ENCODE measurements around the gene AMMECR1L.

Gene AMMECR1L

DNA sequence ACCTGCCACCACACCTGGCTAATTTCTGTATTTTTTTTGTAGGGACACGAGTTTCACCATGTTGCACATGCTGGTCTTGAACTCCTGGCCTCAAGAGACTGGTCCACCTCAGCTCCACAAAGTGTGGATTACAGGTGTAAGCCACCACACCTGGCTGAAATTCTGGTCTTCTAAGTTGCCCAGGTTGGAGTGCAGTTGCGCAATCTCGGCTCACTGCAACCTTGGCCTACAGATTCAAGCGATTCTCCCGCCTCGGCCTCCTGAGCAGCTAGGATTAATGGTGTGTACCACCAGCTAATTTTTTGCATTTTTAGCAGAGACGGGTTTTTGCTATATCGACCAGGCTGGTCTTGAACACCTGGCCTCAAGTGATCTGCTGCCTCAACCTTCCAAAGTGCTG is 33.4 kb downstream of the AMMECR1L start:
- no peak for DNase-seq (ENCODE audit: low read depth)
- TF ChIP-seq, protein P1, sequence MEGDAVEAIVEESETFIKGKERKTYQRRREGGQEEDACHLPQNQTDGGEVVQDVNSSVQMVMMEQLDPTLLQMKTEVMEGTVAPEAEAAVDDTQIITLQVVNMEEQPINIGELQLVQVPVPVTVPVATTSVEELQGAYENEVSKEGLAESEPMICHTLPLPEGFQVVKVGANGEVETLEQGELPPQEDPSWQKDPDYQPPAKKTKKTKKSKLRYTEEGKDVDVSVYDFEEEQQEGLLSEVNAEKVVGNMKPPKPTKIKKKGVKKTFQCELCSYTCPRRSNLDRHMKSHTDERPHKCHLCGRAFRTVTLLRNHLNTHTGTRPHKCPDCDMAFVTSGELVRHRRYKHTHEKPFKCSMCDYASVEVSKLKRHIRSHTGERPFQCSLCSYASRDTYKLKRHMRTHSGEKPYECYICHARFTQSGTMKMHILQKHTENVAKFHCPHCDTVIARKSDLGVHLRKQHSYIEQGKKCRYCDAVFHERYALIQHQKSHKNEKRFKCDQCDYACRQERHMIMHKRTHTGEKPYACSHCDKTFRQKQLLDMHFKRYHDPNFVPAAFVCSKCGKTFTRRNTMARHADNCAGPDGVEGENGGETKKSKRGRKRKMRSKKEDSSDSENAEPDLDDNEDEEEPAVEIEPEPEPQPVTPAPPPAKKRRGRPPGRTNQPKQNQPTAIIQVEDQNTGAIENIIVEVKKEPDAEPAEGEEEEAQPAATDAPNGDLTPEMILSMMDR (IDR thresholded peaks at IDR 0.05; ENCODE audit: low read depth, low read length): no peak
- TF ChIP-seq POLR2A (IDR thresholded peaks at IDR 0.05; ENCODE audit: extremely low read depth, insufficient read length) (no peak), MYC (IDR thresholded peaks at IDR 0.05; ENCODE audit: low read depth, low read length) (no peak)
- TF ChIP-seq, protein P2, sequence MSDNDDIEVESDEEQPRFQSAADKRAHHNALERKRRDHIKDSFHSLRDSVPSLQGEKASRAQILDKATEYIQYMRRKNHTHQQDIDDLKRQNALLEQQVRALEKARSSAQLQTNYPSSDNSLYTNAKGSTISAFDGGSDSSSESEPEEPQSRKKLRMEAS (IDR thresholded peaks at IDR 0.05; ENCODE audit: low read depth, low read length): no peak
- no peak overlapping the region for H3K4me3 ChIP-seq (ENCODE audit: low read depth, low read length)

GRCh38 chr2:127847931-127848330 is 37.8 kb downstream of the AMMECR1L start:
- no peak overlapping the region for H3K4me3 ChIP-seq (ENCODE audit: low read depth, low read length)
- TF ChIP-seq, protein P1 (IDR thresholded peaks at IDR 0.05; ENCODE audit: low read depth, low read length): no peak
- TF ChIP-seq MYC (IDR thresholded peaks at IDR 0.05; ENCODE audit: low read depth, low read length): no peak
- no peak for DNase-seq (ENCODE audit: low read depth)

DNA sequence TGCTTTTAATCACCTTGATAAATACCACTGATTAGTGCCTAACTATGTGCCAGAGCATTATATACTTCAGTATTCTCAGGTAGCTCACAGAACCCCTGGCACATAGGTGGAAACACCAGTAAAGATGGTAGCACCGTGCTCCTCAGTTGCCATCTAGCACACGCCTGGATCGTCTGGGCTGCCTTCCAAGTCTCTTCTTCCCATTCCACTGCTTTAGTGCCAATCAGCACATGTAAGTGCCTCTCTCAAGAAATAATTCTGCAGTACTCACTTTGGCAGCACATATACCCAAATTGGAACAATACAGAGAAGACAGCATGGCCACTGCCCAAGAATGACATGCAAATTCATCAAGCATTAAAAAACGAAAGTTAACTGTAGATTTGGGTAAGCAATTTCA is 40.8 kb downstream of the AMMECR1L start:
- TF ChIP-seq, protein P2 (IDR thresholded peaks at IDR 0.05; ENCODE audit: low read depth, low read length): no peak
- TF ChIP-seq MYC (IDR thresholded peaks at IDR 0.05; ENCODE audit: low read depth, low read length) (no peak), POLR2A (IDR thresholded peaks at IDR 0.05; ENCODE audit: extremely low read depth, insufficient read length) (no peak)
- TF ChIP-seq, protein P1 (IDR thresholded peaks at IDR 0.05; ENCODE audit: low read depth, low read length): no peak
- DNase-seq (ENCODE audit: low read depth): no peak
- H3K4me3 ChIP-seq (ENCODE audit: low read depth, low read length): no peak overlapping the region

DNA sequence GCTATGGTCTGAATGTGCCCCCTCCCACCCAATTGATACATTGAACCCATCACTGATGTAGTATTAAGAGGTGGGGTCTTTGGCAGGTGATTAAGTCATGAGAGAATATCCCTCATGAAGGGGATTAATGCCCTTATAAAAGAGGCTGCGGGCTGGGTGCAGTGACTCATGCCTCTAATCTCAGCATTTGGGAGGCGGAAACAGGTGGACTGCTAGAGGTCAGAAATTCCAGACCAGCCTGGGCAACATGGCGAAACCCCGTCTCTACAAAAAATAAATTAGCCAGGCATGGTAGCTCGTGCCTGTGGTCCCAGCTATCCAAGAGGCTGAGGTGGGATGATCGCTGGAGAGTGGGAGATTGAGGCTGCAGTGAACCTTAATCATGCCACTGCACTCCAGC is 42.1 kb downstream of the AMMECR1L start:
- no peak overlapping the region for H3K4me3 ChIP-seq (ENCODE audit: low read depth, low read length)
- TF ChIP-seq, protein P2 (IDR thresholded peaks at IDR 0.05; ENCODE audit: low read depth, low read length): no peak

DNA sequence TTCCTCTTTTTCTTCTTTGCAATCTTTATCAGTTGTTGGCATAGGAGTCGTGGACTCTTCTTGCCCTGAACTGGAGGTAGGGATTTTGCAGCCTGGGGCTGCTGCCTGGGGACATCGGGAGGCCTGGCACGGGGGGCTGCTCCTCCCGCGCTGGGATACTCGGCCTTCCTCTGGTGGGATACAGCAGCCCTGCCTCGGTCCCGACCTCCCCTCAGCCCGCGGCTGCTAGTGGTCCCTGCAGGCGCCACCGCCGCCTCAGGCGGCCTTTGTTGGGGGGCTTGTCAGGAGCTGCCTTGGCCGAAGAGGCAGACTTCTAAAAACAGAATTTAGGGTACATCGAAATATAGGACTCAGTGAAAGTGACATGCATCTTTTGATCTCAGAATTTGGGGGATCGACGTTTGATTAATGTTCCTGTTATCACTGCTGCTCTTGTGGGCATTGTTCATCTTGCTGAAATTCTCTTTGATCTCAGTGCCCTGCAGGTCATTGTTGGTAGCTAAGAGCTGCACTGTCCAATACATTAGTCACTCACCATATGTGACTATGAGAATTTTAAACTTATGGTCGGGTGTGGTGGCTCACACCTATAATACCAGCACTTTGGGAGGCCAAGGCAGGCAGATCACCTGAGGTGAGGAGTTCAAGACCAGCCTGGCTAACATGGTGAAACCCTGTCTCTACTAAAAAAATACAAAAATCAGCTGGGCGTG is 44.1 kb downstream of the AMMECR1L start:
- DNase-seq (ENCODE audit: low read depth): no peak
- TF ChIP-seq, protein P2 (IDR thresholded peaks at IDR 0.05; ENCODE audit: low read depth, low read length): no peak
- no peak for TF ChIP-seq MYC (IDR thresholded peaks at IDR 0.05; ENCODE audit: low read depth, low read length)
- TF ChIP-seq, protein P1 (IDR thresholded peaks at IDR 0.05; ENCODE audit: low read depth, low read length): no peak
- TF ChIP-seq POLR2A (IDR thresholded peaks at IDR 0.05; ENCODE audit: extremely low read depth, insufficient read length): no peak
- H3K4me3 ChIP-seq (ENCODE audit: low read depth, low read length): no peak overlapping the region

More for the DNA sequence above, 42.1 kb downstream of the AMMECR1L start:
- DNase-seq (ENCODE audit: low read depth): no peak

DNA sequence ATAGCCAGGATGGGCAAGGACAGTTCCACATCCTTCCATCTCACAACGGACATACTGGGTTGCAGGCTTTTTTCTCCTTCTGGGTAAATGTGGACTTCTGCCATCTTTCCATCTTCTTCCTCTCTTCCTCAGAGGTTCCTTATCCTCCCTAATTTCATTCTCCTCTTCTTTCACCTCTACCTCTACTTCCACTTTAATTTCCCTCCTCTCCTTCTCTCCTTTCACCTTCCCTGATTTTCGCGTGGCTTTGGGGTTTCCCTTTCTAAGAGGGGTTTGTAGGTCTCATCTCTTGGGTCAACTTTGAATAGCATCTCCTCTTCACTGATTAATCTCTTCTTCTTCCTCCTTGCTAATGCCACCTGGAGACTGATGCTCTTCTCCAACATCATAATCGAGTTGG is 44.9 kb downstream of the AMMECR1L start:
- TF ChIP-seq POLR2A (IDR thresholded peaks at IDR 0.05; ENCODE audit: extremely low read depth, insufficient read length) (no peak), MYC (IDR thresholded peaks at IDR 0.05; ENCODE audit: low read depth, low read length) (no peak)
- TF ChIP-seq, protein P2 (IDR thresholded peaks at IDR 0.05; ENCODE audit: low read depth, low read length): no peak
- TF ChIP-seq, protein P1 (IDR thresholded peaks at IDR 0.05; ENCODE audit: low read depth, low read length): no peak
- no peak for DNase-seq (ENCODE audit: low read depth)
- H3K4me3 ChIP-seq (ENCODE audit: low read depth, low read length): no peak overlapping the region

Measured in NB4 (cell line).